Skeletal muscle cell (primary cell): ENCODE results near the gene ZNF385D.
"Not testable (repeated sequence)": the region's sequence is repeated elsewhere in the genome, so short reads cannot be mapped to it uniquely, and the experiment has no call there.

ENCODE experiments used
- DNase-seq: peaks from one replicate; pipeline ENCODE4 v3.0.0-alpha.2; 2010; ENCODE audit warnings: low read depth
- H3K4me3 ChIP-seq: 2 replicates; pipeline ENCODE4 v1.5.1; 2011; ENCODE audit warnings: low read depth, mild to moderate bottlenecking, control low read depth, low read length, moderate library complexity

ZNF385D gene

DNA sequence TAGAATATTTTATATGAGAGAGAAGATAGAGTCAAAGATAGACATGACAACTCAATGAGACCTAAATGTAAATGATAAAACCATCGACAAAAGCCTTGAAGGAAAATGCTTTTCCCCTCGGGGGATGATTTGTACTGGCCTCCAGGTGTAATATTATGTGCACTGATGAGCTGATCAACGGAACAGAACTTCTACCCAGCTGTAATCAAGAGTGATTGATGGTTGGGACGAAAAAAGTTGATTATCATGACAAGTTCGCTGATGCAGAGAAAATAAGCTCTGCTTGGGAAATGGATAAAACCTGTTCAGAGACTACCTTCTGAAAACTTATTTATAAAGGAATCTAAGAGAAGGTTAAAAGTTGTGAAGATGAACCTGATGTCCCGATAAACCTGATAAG lies 210.7 kb downstream of the ZNF385D start:
- no peak for DNase-seq
- no peak overlapping the region for H3K4me3 ChIP-seq

GRCh38 chr3:21534462-21534861 lies 216.5 kb downstream of the ZNF385D start:
- no peak overlapping the region for H3K4me3 ChIP-seq
- no peak for DNase-seq

DNA sequence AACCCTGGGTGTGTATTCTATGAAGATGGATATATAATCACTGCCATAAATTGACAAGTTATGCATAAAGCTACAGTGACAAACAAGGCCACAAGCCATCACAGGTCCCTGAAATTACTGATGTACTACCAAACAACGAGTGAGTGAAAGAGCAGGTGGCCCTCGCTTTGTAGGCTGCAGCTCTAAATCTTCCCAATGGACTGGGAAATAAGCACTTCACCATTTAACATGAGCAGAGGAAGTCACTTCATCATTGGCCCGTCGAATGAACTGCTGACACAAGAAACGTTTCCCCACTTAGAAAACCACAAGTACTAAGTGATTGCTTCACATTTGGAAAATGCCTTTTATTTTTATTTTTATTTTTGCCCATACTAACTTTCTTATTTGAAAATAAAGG lies 218.0 kb downstream of the ZNF385D start:
- DNase-seq, result no peak

GRCh38 chr3:21531909-21532308 lies 219.1 kb downstream of the ZNF385D start:
- H3K4me3 ChIP-seq, result no peak overlapping the region
- no peak for DNase-seq

More for the DNA sequence above, 218.0 kb downstream of the ZNF385D start:
- H3K4me3 ChIP-seq, result no peak overlapping the region

GRCh38 chr3:21528291-21528995 lies 222.6 kb downstream of the ZNF385D start:
- no peak for DNase-seq

GRCh38 chr3:21526461-21526860 lies 224.5 kb downstream of the ZNF385D start:
- no peak overlapping the region for H3K4me3 ChIP-seq
- no peak for DNase-seq

More at GRCh38 chr3:21528291-21528995, 222.6 kb downstream of the ZNF385D start:
- no peak overlapping the region for H3K4me3 ChIP-seq

DNA sequence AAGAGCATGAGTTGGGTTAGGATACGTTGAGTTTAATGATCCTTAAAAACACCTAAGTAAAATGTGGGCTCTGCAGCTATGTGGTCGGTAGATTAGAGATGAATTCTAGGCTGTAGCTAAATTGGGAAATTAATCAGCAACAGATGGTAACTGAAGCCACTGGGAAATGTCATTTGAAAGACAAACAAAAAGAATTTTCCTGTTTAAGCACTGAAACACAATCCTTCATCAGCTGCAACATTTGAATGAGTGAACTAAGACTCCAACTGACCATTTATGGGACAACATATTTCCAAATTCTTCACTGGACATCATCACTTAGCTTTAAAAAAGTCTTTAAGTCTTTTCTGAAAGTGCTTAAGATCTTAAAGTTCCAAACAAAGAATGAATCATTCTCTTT lies 226.9 kb downstream of the ZNF385D start:
- no peak for DNase-seq
- no peak overlapping the region for H3K4me3 ChIP-seq

DNA sequence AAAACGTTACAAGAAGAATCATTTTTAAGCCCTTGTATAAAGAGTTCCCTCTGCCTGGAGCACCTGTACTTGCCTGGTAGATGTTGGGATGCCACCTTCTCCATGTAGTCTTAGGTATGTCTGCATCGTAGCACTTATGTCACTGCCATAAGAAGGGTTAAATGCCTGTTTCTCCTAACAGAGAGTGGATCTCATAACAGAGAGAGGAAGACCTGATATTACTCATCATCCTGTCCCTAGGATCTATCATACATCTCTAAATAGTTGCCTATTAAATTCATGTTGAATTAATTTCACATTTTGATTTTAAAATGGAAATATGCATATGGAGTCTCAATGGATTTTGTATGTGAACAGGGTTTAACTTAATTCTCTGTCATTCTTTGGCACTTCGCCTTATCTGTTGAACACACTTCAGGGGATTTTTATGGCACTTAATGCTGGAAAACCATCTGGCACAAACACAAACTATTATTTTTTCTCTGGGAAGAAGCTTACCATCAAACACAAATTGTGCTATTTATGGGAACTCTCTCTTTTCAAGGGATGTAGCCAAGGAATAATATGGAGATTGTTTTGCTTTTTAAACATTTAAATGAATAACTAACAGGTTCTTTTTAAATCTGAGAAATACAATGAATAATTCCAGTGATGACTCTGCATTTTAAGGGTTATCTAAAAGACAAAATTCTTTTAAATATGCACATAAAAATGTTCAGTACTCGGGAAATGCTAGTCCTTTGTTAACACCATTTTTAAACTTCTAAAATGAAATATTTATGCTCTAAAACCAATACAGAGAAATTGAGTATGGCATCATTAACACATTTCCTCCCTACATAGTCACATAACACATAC lies 230.7 kb downstream of the ZNF385D start:
- H3K4me3 ChIP-seq, result no peak overlapping the region
- DNase-seq, result no peak

DNA sequence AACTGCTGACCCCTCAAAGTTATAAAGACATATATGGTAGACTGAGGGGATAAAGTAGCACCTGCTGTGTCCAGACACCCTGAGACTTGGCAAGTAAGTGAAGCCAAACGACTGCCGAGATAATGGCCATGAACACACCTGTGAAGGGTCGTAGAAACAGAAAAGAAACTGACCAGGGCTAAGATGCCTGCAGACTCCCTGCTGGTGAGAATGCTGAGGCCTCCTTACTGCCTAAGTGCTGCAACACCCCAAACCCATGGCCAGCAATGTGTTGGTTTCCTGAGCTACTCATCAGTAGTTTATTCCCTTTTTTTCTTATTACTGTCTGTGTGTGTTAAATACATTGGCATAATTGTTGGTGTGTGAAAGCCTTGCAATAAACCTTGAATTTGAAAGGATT lies 233.8 kb downstream of the ZNF385D start:
- no peak overlapping the region for H3K4me3 ChIP-seq
- DNase-seq, result no peak

DNA sequence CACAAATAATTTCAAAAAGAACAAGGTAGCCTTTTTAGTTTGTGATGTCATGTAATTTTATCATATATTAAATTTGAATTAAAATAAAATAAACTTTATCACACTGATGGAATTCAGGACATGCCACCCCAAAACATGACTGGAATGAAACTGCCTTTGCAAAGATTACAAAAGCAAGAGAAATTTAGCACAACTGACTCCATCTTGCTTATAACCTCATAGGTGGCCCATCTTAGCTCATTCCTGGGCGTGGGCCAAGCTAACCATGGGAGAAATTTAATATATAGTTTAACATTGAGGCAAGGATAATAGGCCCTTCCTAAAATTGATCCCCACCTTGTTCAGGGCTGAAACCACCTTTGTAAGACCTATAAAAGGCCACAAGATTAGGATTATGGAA lies 235.6 kb downstream of the ZNF385D start:
- DNase-seq, result no peak
- no peak overlapping the region for H3K4me3 ChIP-seq

- peak; percentile 12 for DNase-seq
- H3K4me3 ChIP-seq, result no peak overlapping the region
Observed at GRCh38 chr3:21509731-21510470, 241.1 kb downstream of the ZNF385D start.

GRCh38 chr3:21508246-21508645 lies 242.8 kb downstream of the ZNF385D start:
- H3K4me3 ChIP-seq, result no peak overlapping the region
- DNase-seq, result no peak

DNA sequence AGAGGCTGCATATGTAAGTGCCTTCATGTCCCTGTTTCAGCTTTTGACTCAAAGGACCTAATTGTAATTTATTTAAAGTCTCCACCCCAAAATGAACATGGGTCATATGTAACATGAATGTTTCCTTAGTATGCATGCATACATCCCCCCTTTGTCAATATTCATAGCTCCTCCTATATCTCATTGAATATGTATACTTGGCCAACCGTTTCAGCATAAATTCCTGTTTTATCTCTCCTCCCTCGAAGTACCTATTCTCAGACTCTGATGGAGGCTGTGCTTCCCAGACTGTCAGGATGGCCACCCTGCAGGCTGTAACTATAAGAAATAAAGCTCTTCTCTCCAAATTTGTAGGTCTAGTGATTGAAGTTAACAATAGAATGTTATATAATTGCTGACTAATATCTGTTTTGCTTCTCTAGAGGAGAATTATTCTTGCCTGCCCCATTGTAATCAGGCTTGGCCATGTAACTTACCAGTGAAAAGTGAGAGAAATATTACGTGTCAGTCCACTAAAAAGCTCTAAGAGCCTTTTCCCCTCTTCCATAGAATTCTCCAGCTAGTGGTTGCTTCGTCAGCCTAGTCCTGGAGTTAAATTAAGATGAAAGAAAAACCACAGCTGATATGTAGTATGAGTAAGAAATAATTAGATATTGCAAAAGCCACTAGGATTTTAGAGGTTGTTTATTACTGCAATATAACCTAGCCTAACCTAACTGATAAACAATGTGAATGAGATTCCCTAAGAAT lies 245.1 kb downstream of the ZNF385D start:
- no peak for DNase-seq
- no peak overlapping the region for H3K4me3 ChIP-seq

GRCh38 chr3:21502656-21503055 lies 248.4 kb downstream of the ZNF385D start:
- no peak overlapping the region for H3K4me3 ChIP-seq
- DNase-seq, result no peak

GRCh38 chr3:21500834-21501233 lies 250.2 kb downstream of the ZNF385D start:
- no peak for DNase-seq
- H3K4me3 ChIP-seq, result no peak overlapping the region

GRCh38 chr3:21490671-21491070 lies 260.3 kb downstream of the ZNF385D start:
- not testable (repeated sequence) for H3K4me3 ChIP-seq, DNase-seq

DNA sequence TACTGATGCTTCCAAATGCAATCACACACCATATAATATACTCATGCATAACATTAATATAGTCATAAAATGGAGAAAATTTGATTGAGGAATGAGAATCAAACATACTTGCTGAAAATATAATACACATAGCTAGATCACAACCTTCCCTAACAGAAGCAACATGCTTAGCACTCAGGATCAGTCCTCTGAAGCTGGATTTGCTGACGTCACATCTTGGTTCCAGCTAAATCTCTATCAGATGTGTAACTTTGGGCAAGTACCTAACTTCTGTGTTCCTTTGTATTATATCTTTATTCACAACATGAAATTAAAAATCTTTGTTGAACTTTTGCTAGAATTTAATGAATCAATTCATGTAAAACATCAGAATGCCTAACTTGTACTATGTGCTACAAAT lies 263.5 kb downstream of the ZNF385D start:
- H3K4me3 ChIP-seq, result no peak overlapping the region
- no peak for DNase-seq

DNA sequence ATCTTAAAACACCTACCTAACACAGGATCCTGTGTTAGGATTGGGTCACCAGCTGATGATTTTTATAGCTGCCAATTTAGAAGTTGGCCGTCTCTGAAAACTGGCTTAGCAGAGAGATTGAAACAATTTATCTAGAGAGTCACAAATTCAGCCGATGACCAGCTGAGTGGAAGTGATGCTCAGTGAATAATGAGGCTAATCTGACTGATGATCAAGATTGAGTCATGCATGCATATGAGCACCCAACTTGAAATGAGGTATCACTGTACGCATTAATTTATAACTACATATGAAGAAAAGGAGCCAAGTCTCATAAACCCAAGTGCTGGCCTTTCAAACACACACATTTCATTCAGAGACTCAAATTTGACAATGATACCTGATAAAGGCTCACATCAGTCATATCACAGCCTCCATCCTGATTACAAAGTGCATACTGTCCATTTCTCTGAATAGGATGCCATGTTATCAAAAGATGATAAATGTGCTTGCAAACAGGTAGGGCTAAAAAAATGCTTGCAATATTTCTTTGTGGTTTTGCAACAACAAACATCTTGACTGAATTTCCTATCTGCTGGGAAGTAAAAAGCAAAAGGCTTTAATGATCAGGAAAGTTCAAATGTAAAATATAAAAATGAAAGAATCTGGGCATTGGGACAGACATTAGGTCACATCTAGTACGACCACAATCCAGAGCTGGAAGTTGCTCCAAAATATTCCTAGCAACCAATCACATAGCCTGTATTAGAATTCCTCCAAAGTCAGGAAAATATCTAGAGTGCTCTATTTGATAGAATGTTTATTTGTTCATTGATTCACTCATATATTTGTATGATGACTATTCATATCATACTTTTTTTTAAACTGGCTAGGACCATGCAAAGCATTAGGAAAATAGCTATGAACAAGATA lies 264.7 kb downstream of the ZNF385D start:
- DNase-seq, H3K4me3 ChIP-seq: not testable (repeated sequence)

DNA sequence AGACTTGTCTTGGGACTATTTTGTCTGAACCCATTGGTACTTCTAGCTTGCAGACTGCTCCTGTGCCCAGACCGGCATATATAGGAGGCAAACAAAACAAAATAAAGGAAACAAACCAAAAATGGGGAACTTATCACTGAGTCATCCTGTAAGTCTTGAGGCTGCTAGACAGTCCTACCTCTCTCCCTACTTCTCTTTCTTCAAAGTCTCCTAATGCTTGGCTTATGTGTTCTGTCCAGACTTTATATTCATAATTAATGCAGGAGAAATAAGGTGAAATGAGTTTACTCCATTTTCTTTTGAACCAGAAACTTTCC lies 266.2 kb downstream of the ZNF385D start:
- no peak for DNase-seq
- no peak overlapping the region for H3K4me3 ChIP-seq
